ENCODE measurements around the gene KLF8.

Gene KLF8

DNA sequence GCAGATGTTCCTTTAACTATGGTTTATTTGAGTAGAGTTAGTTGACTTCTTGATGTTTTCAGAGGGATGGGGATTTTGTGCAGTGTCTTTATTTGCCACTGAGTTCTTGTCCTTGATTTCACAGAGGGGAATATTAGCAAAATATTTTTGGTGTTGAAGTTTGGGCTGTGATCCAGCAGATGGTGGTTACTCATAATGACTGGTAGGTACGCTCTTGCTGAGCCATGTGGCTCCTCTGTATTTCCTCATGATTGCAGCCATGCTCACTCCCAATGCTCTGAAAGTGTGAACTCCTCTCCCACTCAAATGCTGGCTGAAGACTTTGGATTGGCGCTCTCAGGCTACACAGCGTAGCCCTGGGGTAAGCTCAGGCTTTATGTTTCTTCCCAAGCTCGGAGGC, 77.7 kb downstream of the KLF8 start:
- no peak for DNase-seq (ENCODE audit: low spot score)

DNA sequence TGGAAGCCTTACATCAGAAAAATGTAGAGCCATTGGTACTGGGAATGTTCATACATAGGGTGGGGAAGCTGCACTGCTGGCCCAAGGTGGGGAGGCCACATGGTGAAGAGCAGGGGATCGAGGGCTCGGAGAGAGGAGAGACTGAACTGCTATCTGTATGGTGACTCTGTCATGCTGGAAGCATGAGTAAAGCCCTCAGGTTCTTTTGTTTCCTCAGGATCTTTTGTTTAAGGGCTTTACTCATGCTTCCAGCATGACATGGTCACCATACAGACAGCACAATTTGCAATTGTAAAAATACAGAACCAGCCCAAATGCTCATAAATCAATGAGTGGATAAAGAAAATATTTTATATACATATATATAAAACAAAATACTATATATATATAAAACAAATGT, 78.4 kb downstream of the KLF8 start:
- DNase-seq (ENCODE audit: low spot score), result no peak

DNA sequence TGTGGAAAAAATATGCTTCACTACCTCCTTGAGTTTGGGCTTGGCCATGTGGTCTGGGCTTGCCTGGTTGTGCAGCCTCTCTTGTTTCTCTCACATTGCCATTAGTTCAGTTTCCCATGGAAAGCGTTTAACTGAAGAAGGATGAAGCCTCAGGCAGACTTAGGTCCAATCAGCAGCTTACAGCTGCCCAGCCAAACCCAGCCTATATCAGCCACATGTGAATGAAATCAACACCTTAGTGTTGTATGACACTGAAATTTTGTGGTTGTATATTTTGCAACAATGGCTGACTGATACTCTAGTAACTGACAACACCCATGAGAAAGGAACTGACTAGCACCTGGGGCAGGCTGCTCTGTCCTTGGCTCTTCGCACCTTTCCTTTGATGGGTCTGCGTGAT, 81.2 kb downstream of the KLF8 start:
- no peak for DNase-seq (ENCODE audit: low spot score)

GRCh38 chrX:56314334-56314733, 82.2 kb downstream of the KLF8 start:
- no peak for DNase-seq (ENCODE audit: low spot score)

GRCh38 chrX:56318076-56318475, 85.9 kb downstream of the KLF8 start:
- no peak for DNase-seq (ENCODE audit: low spot score)

GRCh38 chrX:56319165-56319564, 87.0 kb downstream of the KLF8 start:
- DNase-seq (ENCODE audit: low spot score), result no peak
